Panc1 (cell line): ENCODE data around the gene SUCLG2. TPM values are rescaled to one million over a fixed set of nuclear protein-coding genes. Genes with fewer than 3 reads are reported as not detected.

ENCODE experiments used
- ATAC-seq: fragments of 200-7000 bp; cut with Tn5 transposase; 2 replicates; pipeline ENCODE4 v1.9.1; 2020; ENCODE audit warnings: mild to moderate bottlenecking, moderate library complexity
- BruUV-seq: library from RNA; stranded (reverse); fragments of 400-500 nt; replicated peaks from 2 replicates; lab custom pipeline; 2021; lab: Mats Ljungman, UMichigan
- CTCF ChIA-PET: fragments of 300-600 bp; sonication (Branson Sonifier 250); formaldehyde crosslinking; loops from one replicate; lab custom pipeline; 2022; ENCODE audit warnings: antibody characterized with exemption; lab: Charles Lee
- POLR2A ChIA-PET: fragments of 300-600 bp; sonication (Branson Sonifier 250); formaldehyde crosslinking; loops from one replicate; lab custom pipeline; 2022; ENCODE audit warnings: antibody characterized with exemption; lab: Charles Lee
- DNase-seq: peaks from one replicate; pipeline ENCODE4 v3.0.0-alpha.2; 2010; ENCODE audit warnings: low read depth, low spot score
- H3K27ac ChIP-seq: 2 replicates; pipeline ENCODE4 v1.5.1; 2011; ENCODE audit warnings: mild to moderate bottlenecking, low read length, inconsistent platforms
- H3K27me3 ChIP-seq: fragments of 200-500 bp; sonication (Bioruptor generic); 2 replicates; pipeline ENCODE4 v1.6.0; 2014; ENCODE audit warnings: low read length, inconsistent platforms; ENCODE audit not compliant: control insufficient read depth, insufficient read depth
- H3K36me3 ChIP-seq: fragments of 200-500 bp; sonication (Bioruptor generic); 2 replicates; pipeline ENCODE4 v1.5.1; 2014; ENCODE audit warnings: inconsistent platforms, mild to moderate bottlenecking, low read length, moderate library complexity; ENCODE audit not compliant: control insufficient read depth, insufficient read depth
- H3K4me1 ChIP-seq: 2 replicates; pipeline ENCODE4 v1.5.1; 2011; ENCODE audit warnings: inconsistent platforms, mild to moderate bottlenecking, low read length, moderate library complexity; ENCODE audit not compliant: control insufficient read depth, insufficient read depth
- H3K4me3 ChIP-seq, 2 experiments: 2 replicates each; pipeline ENCODE4 v1.5.1; 2011 to 2012; ENCODE audit warnings: low read depth in 2 of 2, low read length in 2 of 2, mild to moderate bottlenecking in 2 of 2, inconsistent platforms in 1 of 2, moderate library complexity in 1 of 2
- H3K9me3 ChIP-seq: fragments of 200-500 bp; sonication (Bioruptor generic); 2 replicates; pipeline ENCODE4 v1.5.1; 2014; ENCODE audit warnings: low read depth, mild to moderate bottlenecking, inconsistent platforms, low read length, moderate library complexity; ENCODE audit not compliant: control insufficient read depth, insufficient read depth
- CTCF ChIP-seq: fragments of 450-650 bp; IDR thresholded peaks from 2 replicates; pipeline ENCODE4 v1.5.1; 2017; ENCODE audit warnings: mild to moderate bottlenecking
- POLR2AphosphoS5 ChIP-seq: IDR thresholded peaks from 2 replicates; pipeline ENCODE4 v1.6.1; 2012; ENCODE audit warnings: mild to moderate bottlenecking, low read depth, low read length, moderate library complexity
- SIN3A ChIP-seq: IDR thresholded peaks from 2 replicates; pipeline ENCODE4 v1.6.1; 2012; ENCODE audit warnings: low read depth, mild to moderate bottlenecking, low read length, moderate library complexity, borderline replicate concordance; ENCODE audit not compliant: insufficient read depth
- TCF7L2 ChIP-seq: IDR thresholded peaks from 2 replicates; pipeline ENCODE4 v1.6.1; 2011; ENCODE audit warnings: mild to moderate bottlenecking, low read depth, low read length, inconsistent platforms
- in situ Hi-C: cut with HindIII; loops from 2 replicates; pipeline ENCODE4 v1.10.0; 2016; ENCODE audit warnings: low sequenced_read_pairs, low pct_unique_long_range_greater_than_20kb
- intact Hi-C: fragments of 100-400 bp; cut with micrococcal nuclease; formaldehyde crosslinking; loops from one replicate; pipeline ENCODE4 v1.10.0; 2022; ENCODE audit not compliant: unreplicated experiment
- total RNA-seq: library from RNA; stranded (reverse); gene quantifications from one replicate; pipeline ENCODE4 v1.2.1, GENCODE V29; 2021; ENCODE audit not compliant: unreplicated experiment
- TF ChIP-seq, protein P1 (sequence below), 2 experiments: IDR thresholded peaks; 2 replicates each; pipeline ENCODE4 v1.6.1; 2011 to 2012; ENCODE audit warnings: low read depth in 2 of 2, control low read depth in 1 of 2, low read length in 1 of 2, mild to moderate bottlenecking in 1 of 2, moderate library complexity in 1 of 2; ENCODE audit not compliant: insufficient read depth in 1 of 2

The SUCLG2 gene
- total RNA-seq, 1 experiment from 2014 or later: 28.3 TPM

DNA sequence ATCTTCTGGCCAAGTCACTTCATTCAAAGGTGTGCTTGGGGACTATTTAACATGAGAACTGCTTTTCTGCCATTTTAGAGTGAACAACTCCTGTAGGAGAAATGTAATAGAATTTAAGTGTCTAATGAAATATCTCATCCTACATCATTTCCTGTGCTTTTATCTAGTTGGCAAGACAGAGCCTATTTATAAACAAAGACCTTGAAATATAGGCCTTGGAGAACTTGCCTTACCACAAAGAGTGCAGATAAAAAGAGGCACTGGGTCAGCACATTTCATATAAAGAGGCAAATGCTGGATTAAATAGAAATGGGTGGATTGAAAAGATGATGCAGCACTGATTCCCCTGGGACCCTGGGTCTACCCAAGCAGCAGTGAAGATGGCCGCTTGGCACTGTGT lies 278.0 kb downstream of the SUCLG2 start:
- in situ Hi-C loops (no loop called here), intact Hi-C loops (no loop called here)
- no peak for DNase-seq
- TF ChIP-seq, protein P1, sequence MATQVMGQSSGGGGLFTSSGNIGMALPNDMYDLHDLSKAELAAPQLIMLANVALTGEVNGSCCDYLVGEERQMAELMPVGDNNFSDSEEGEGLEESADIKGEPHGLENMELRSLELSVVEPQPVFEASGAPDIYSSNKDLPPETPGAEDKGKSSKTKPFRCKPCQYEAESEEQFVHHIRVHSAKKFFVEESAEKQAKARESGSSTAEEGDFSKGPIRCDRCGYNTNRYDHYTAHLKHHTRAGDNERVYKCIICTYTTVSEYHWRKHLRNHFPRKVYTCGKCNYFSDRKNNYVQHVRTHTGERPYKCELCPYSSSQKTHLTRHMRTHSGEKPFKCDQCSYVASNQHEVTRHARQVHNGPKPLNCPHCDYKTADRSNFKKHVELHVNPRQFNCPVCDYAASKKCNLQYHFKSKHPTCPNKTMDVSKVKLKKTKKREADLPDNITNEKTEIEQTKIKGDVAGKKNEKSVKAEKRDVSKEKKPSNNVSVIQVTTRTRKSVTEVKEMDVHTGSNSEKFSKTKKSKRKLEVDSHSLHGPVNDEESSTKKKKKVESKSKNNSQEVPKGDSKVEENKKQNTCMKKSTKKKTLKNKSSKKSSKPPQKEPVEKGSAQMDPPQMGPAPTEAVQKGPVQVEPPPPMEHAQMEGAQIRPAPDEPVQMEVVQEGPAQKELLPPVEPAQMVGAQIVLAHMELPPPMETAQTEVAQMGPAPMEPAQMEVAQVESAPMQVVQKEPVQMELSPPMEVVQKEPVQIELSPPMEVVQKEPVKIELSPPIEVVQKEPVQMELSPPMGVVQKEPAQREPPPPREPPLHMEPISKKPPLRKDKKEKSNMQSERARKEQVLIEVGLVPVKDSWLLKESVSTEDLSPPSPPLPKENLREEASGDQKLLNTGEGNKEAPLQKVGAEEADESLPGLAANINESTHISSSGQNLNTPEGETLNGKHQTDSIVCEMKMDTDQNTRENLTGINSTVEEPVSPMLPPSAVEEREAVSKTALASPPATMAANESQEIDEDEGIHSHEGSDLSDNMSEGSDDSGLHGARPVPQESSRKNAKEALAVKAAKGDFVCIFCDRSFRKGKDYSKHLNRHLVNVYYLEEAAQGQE (IDR thresholded peaks at IDR 0.05; ENCODE audit: insufficient read depth in 1 of 2, low read depth in 2 of 2, low read length in 1 of 2): no peak
- TF ChIP-seq TCF7L2 (no peak), CTCF (no peak), SIN3A (no peak), POLR2AphosphoS5 (no peak)
- no peak overlapping the region for H3K27ac ChIP-seq
- ChIA-PET POLR2A (no interaction called here), CTCF (no interaction called here)
- H3K27me3 ChIP-seq: no peaks in the 10 kb centered on the region
- H3K4me3 ChIP-seq: no peak overlapping the region
- no peaks in the 10 kb centered on the region for H3K9me3 ChIP-seq
- BruUV-seq: no TSS peak
- ATAC-seq: no peak
- H3K4me1 ChIP-seq: no peaks in the 10 kb centered on the region
- H3K36me3 ChIP-seq: no peaks in the 10 kb centered on the region

DNA sequence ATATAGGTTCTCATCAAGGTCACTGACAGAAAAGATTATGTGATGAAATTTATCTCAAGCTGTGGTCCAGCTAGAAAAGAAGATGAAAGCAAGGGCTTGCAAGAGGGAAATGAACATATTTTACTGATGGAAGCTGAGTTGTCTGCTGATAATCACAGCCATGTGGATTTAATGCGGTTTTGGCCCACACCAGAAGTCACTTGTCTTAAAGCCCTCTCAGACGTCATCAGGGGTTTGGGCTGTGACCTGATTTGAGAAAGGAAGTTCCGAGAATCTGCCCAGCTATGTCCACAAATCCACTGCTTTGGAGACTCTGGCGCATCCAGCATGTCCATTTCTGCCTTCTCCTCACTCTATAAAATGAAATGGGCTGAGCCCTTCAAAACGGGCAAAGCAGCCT lies 278.4 kb downstream of the SUCLG2 start:
- Histone ChIP-seq H3K4me1 (no peaks in the 10 kb centered on the region), H3K27ac (no peak overlapping the region), H3K36me3 (no peaks in the 10 kb centered on the region), H3K4me3 (no peak overlapping the region), H3K9me3 (no peaks in the 10 kb centered on the region), H3K27me3 (no peaks in the 10 kb centered on the region)
- intact Hi-C loops (no loop called here), in situ Hi-C loops (no loop called here)
- CTCF ChIA-PET: no interaction called here
- POLR2A ChIA-PET: no interaction called here
- TF ChIP-seq, protein P1 (IDR thresholded peaks at IDR 0.05; ENCODE audit: insufficient read depth in 1 of 2, low read depth in 2 of 2, low read length in 1 of 2): no peak
- TF ChIP-seq SIN3A (no peak), POLR2AphosphoS5 (no peak), TCF7L2 (no peak), CTCF (no peak)
- ATAC-seq (no peak), DNase-seq (no peak)
- no TSS peak for BruUV-seq
